ENCODE data around the gene CLEC9A.

The CLEC9A gene

DNA sequence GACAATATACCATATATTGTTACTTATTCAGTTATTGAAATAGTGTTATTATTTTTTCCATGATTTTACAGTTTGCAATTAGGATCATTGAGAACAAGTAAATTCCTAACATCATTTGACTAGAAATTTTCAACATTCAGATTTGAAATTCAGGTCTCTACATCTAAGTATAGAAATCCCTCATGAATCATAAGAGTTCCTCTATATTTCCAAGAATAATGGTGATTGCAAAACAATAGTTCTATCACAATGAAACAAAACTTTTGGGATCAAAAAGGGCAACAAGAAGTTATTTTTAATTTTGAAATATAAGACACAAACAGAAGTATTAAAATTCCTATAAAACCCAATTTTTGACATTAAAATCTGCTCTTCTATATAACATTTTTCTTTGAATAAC is 57.5 kb downstream of the CLEC9A start:
- TF ChIP-seq CTCF (conservative IDR thresholded peaks at IDR 0.05; ENCODE audit: low read depth, low read length): no peak
- no peak overlapping the region for H3K4me3 ChIP-seq (ENCODE audit: low read depth, low read length)
- no peak for DNase-seq (ENCODE audit: low read depth)

DNA sequence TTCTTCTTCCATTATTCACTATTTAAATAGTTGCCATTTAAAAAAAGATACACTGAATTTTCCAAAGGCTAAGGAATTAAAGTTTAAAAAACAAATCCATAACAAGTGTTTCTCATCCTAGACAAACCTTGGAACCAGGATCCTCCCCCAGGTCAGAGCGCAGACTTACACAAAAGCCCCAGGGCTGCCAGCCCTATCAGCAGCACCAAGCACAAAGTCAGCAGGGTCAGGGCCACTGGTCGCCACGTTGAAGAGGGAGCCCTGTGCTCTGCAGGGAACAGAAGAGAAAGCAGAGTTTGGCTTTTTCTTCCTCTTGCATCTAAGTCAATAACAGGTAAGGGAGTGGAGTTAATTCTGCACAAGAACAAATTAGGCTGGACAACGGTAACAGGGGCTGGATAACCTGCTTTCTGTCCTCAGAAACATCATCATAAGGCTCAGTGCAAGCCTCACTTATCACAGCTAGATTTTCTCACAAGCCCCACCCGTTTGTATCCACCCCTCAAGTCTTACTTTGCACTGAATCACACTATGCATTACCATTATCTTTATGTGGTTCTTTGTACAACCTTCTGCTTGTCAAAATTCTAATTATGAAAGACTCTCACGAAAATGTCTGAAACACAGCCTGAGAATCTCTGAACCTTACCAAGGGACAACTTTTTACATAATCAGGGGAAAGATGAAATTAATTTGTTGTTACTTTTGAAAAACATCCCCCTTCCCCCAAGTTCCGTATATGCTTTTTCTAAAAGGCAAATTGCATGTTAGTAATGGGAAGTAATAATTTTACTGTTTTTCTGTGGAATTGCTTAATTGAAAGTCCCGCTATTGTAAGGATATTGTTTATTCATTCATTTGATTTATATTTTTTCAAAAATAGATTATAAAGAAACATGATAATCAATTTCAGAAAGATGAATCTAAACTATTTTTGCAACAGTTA is 58.7 kb downstream of the CLEC9A start:
- no peak for DNase-seq (ENCODE audit: low read depth)
- no peak for TF ChIP-seq CTCF (conservative IDR thresholded peaks at IDR 0.05; ENCODE audit: low read depth, low read length)
- H3K4me3 ChIP-seq (ENCODE audit: low read depth, low read length): no peak overlapping the region

- no peak for TF ChIP-seq CTCF (conservative IDR thresholded peaks at IDR 0.05; ENCODE audit: low read depth, low read length)
- DNase-seq (ENCODE audit: low read depth): no peak
- no peak overlapping the region for H3K4me3 ChIP-seq (ENCODE audit: low read depth, low read length)
Observed at GRCh38 chr12:10094646-10095395, 64.3 kb downstream of the CLEC9A start.

DNA sequence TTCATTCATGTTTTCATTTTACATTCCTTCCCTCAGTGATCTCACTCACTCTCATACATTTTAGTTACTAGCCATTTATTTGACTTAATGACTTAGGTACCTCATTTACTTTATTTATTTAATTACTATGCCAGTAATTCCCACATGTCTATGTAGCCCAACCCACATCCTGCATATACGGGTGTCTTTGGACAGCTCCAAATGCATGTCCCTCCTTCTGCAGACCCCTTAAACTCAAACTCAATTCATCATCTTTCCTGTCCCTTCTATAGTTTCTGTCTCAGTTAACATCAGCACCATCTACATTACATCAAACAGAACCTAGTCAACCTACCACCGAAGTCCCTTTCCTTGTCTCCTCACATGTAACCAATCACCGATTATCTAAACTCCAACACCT is 65.5 kb downstream of the CLEC9A start:
- no peak overlapping the region for H3K4me3 ChIP-seq (ENCODE audit: low read depth, low read length)
- no peak for TF ChIP-seq CTCF (conservative IDR thresholded peaks at IDR 0.05; ENCODE audit: low read depth, low read length)
- DNase-seq (ENCODE audit: low read depth): no peak

DNA sequence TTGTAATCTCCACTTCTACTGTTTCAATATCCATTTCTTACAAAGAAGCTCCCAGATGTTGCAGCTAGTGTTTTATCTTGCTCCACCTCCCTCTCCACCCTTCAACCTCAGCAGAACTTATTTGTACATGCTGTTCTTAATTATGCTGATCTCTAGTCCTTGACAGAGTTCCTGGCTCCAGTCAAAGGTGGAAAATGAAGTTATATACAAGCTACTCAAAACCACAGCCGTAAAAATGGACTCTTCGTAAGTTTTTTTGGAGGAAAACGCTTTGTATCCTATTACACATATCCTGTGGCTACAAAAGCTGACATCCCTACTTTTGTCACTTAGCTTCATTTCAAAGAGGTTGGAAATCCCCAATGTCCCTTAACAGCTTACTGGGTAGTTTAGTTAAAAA is 67.0 kb downstream of the CLEC9A start:
- no peak for TF ChIP-seq CTCF (conservative IDR thresholded peaks at IDR 0.05; ENCODE audit: low read depth, low read length)

DNA sequence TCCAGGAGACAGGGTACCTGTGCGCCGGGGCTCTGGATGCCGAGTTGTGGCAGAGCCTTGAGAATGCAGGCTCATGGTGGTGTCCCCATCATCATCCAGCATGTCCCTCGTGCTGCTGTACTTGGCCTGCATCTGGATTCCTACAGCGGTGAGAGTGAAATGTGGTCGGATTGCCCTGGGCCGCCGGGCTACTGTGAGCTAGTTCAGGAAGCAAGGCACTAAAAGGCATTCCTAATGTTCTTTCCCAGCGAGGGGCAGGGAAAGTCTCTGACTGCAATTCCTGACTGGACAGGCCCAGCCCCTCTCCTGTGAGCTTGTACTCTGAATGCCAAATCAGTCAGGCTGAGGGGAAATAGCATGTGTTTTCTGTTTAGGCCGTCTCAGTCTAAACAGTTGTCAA is 68.3 kb downstream of the CLEC9A start, which contains the start of gene CLEC1A:
CLEC1A (minus strand) TSS at position 195 of the 400 bp plus-strand sequence; CDS start at position 132, 63 bp downstream.
- TF ChIP-seq CTCF (conservative IDR thresholded peaks at IDR 0.05; ENCODE audit: low read depth, low read length): no peak
- H3K4me3 ChIP-seq (ENCODE audit: low read depth, low read length): no peak within 1 kb of the TSS
- peak; percentile 15 for DNase-seq (ENCODE audit: low read depth)

More for the DNA sequence above, 67.0 kb downstream of the CLEC9A start:
- peak; percentile 41 for DNase-seq (ENCODE audit: low read depth)
- H3K4me3 ChIP-seq (ENCODE audit: low read depth, low read length): no peak overlapping the region

Data from choroid plexus epithelial cell (primary cell).